Parathyroid adenoma (tissue), 2 donors: Measurements from ENCODE around the gene CFAP77.

Experiments
- H2AFZ ChIP-seq: fragments of 300-600 bp; sonication (generic); one replicate; pipeline ENCODE4 v1.7.0; 2017; ENCODE audit warnings: antibody characterized with exemption, mild to moderate bottlenecking
- H3K27ac ChIP-seq: fragments of 300-600 bp; sonication (generic); one replicate; pipeline ENCODE4 v1.7.0; 2017
- H3K27me3 ChIP-seq: fragments of 300-600 bp; sonication (generic); one replicate; pipeline ENCODE4 v1.7.0; 2017; ENCODE audit warnings: low read length; ENCODE audit not compliant: control insufficient read depth, insufficient read depth
- H3K36me3 ChIP-seq: fragments of 300-600 bp; sonication (generic); one replicate; pipeline ENCODE4 v1.7.0; 2017; ENCODE audit warnings: low read length; ENCODE audit not compliant: control insufficient read depth, insufficient read depth
- H3K4me1 ChIP-seq: fragments of 300-600 bp; sonication (generic); one replicate; pipeline ENCODE4 v1.7.0; 2017; ENCODE audit warnings: control low read depth
- H3K4me2 ChIP-seq: fragments of 300-600 bp; sonication (generic); one replicate; pipeline ENCODE4 v1.7.0; 2017; ENCODE audit warnings: low read length
- H3K4me3 ChIP-seq: fragments of 300-600 bp; sonication (generic); one replicate; pipeline ENCODE4 v1.7.0; 2017; ENCODE audit warnings: low read depth, low read length
- H3K79me2 ChIP-seq: fragments of 300-600 bp; sonication (generic); one replicate; pipeline ENCODE4 v1.7.0; 2017; ENCODE audit warnings: control low read depth
- H3K9ac ChIP-seq: fragments of 300-600 bp; sonication (generic); one replicate; pipeline ENCODE4 v1.7.0; 2017; ENCODE audit warnings: mild to moderate bottlenecking
- H3K9me3 ChIP-seq: fragments of 300-600 bp; sonication (generic); one replicate; pipeline ENCODE4 v1.7.0; 2017; ENCODE audit warnings: low read length; ENCODE audit not compliant: control insufficient read depth
- CTCF ChIP-seq: fragments of 300-600 bp; sonication (generic); IDR thresholded peaks from one replicate; pipeline ENCODE4 v1.7.0; 2017; ENCODE audit warnings: antibody characterized with exemption, mild to moderate bottlenecking
- donor health status: primary hyperparathyroidism.

Gene CFAP77

GRCh38 chr9:132582276-132582785 is 172.3 kb downstream of the CFAP77 start, which contains the start of gene BARHL1:
Gene BARHL1, plus strand, starts transcription at chr9:132582606. Its CDS starts 192 bp downstream, at chr9:132582798.
- Histone ChIP-seq H3K4me1 (no peaks in the 10 kb centered on the region), H3K9me3 (no peaks in the 10 kb centered on the region), H3K79me2 (no peaks in the 10 kb centered on the region), H3K4me3 (peak within 1 kb of the TSS; percentile 53), H3K9ac (no peak within 1 kb of the TSS), H3K27ac (no peak within 1 kb of the TSS), H3K4me2 (peak within 1 kb of the TSS; percentile 69), H2AFZ (no peak within 1 kb of the TSS), H3K36me3 (no peaks in the 10 kb centered on the region), H3K27me3 (peaks cover 23% of the 10 kb centered on the region)
- TF ChIP-seq CTCF: no peak

- Histone ChIP-seq H3K9ac (no peak overlapping the region), H3K9me3 (no peaks in the 10 kb centered on the region), H3K4me2 (no peak overlapping the region), H2AFZ (no peak overlapping the region), H3K4me1 (no peaks in the 10 kb centered on the region), H3K27me3 (peaks cover 28% of the 10 kb centered on the region), H3K4me3 (no peak overlapping the region), H3K79me2 (no peaks in the 10 kb centered on the region), H3K27ac (no peak overlapping the region), H3K36me3 (no peaks in the 10 kb centered on the region)
- TF ChIP-seq CTCF: no peak
Observed at GRCh38 chr9:132582786-132583583, 173.0 kb downstream of the CFAP77 start.

- peaks cover 23% of the 10 kb centered on the region for H3K27me3 ChIP-seq
- no peaks in the 10 kb centered on the region for H3K36me3 ChIP-seq
- H3K27ac ChIP-seq: no peak overlapping the region
Observed at GRCh38 chr9:132583584-132584304, 173.7 kb downstream of the CFAP77 start.

More at GRCh38 chr9:132583584-132584304, 173.7 kb downstream of the CFAP77 start:
- no peak overlapping the region for H3K4me2 ChIP-seq
- no peak for TF ChIP-seq CTCF
- H3K9me3 ChIP-seq: no peaks in the 10 kb centered on the region
- no peak overlapping the region for H3K9ac ChIP-seq
- no peaks in the 10 kb centered on the region for H3K4me1 ChIP-seq
- H2AFZ ChIP-seq: no peak overlapping the region
- no peaks in the 10 kb centered on the region for H3K79me2 ChIP-seq
- no peak overlapping the region for H3K4me3 ChIP-seq
